BLaER1 (cell line): Measurements from ENCODE around the gene C5orf52.
"Not testable (repeated sequence)": the region's sequence is repeated elsewhere in the genome, so short reads cannot be mapped to it uniquely, and the experiment has no call there.

Experiments
- H3K27ac ChIP-seq: shearing (Covaris generic); formaldehyde crosslinking; 2 replicates; pipeline ENCODE4 v1.8.1; 2022
- H3K27me3 ChIP-seq: shearing (Covaris generic); formaldehyde crosslinking; 2 replicates; pipeline ENCODE4 v1.8.1; 2022
- H3K36me3 ChIP-seq: shearing (Covaris generic); formaldehyde crosslinking; 2 replicates; pipeline ENCODE4 v1.8.1; 2022
- H3K4me1 ChIP-seq: shearing (Covaris generic); formaldehyde crosslinking; 2 replicates; pipeline ENCODE4 v1.8.1; 2022
- H3K4me2 ChIP-seq: shearing (Covaris generic); formaldehyde crosslinking; 2 replicates; pipeline ENCODE4 v1.8.1; 2022
- H3K4me3 ChIP-seq: shearing (Covaris generic); formaldehyde crosslinking; 2 replicates; pipeline ENCODE4 v1.8.1; 2022
- H3K9ac ChIP-seq: shearing (Covaris generic); formaldehyde crosslinking; 2 replicates; pipeline ENCODE4 v1.8.1; 2022
- H3K9me3 ChIP-seq: shearing (Covaris generic); formaldehyde crosslinking; 2 replicates; pipeline ENCODE4 v1.8.1; 2022
- H4K20me1 ChIP-seq: shearing (Covaris generic); formaldehyde crosslinking; 2 replicates; pipeline ENCODE4 v1.8.1; 2022
- Cebpa-rat ChIP-seq: shearing (Covaris generic); IDR thresholded peaks from 2 replicates; pipeline ENCODE4 v1.8.1; 2022

Gene C5orf52

GRCh38 chr5:157690690-157691433, 19.5 kb downstream of the C5orf52 start:
- Histone ChIP-seq H3K4me3 (no peak overlapping the region), H3K4me2 (no peak overlapping the region), H3K27ac (no peak overlapping the region), H3K4me1 (no peaks in the 10 kb centered on the region), H3K9me3 (peaks cover 38% of the 10 kb centered on the region), H3K27me3 (no peaks in the 10 kb centered on the region), H3K36me3 (no peaks in the 10 kb centered on the region), H3K9ac (no peak overlapping the region), H4K20me1 (no peaks in the 10 kb centered on the region)
- no peak for TF ChIP-seq Cebpa-rat

GRCh38 chr5:157693816-157694215, 22.5 kb downstream of the C5orf52 start:
- H3K4me2 ChIP-seq, H3K9ac ChIP-seq, H3K4me3 ChIP-seq, H3K36me3 ChIP-seq, H3K27me3 ChIP-seq, H4K20me1 ChIP-seq, H3K27ac ChIP-seq, H3K4me1 ChIP-seq: not testable (repeated sequence)
- peaks cover 62% of the 10 kb centered on the region for H3K9me3 ChIP-seq

- H3K4me1 ChIP-seq, H3K36me3 ChIP-seq, H3K27ac ChIP-seq, H3K4me2 ChIP-seq, H3K27me3 ChIP-seq, H3K4me3 ChIP-seq, H4K20me1 ChIP-seq, H3K9ac ChIP-seq: not testable (repeated sequence)
- peaks cover 70% of the 10 kb centered on the region for H3K9me3 ChIP-seq
Measured at GRCh38 chr5:157696154-157696553, 24.8 kb downstream of the C5orf52 start.

- not testable (repeated sequence) for H3K4me3 ChIP-seq, H3K27me3 ChIP-seq, H3K9ac ChIP-seq, H3K4me2 ChIP-seq, H3K27ac ChIP-seq, H4K20me1 ChIP-seq, H3K4me1 ChIP-seq, H3K36me3 ChIP-seq
- H3K9me3 ChIP-seq: peaks cover 56% of the 10 kb centered on the region
Measured at GRCh38 chr5:157698674-157699073, 27.3 kb downstream of the C5orf52 start.

GRCh38 chr5:157703736-157704135, 32.4 kb downstream of the C5orf52 start:
- no peaks in the 10 kb centered on the region for H3K4me1 ChIP-seq
- peaks cover 24% of the 10 kb centered on the region for H3K9me3 ChIP-seq
- no peaks in the 10 kb centered on the region for H3K27me3 ChIP-seq
- no peak overlapping the region for H3K4me2 ChIP-seq
- H4K20me1 ChIP-seq: no peaks in the 10 kb centered on the region
- no peaks in the 10 kb centered on the region for H3K36me3 ChIP-seq
- no peak for TF ChIP-seq Cebpa-rat
- no peak overlapping the region for H3K9ac ChIP-seq
- H3K27ac ChIP-seq: no peak overlapping the region
- no peak overlapping the region for H3K4me3 ChIP-seq

- Histone ChIP-seq H3K4me1 (no peaks in the 10 kb centered on the region), H3K27me3 (no peaks in the 10 kb centered on the region), H3K9me3 (no peaks in the 10 kb centered on the region), H3K4me2 (no peak overlapping the region), H3K9ac (no peak overlapping the region), H3K27ac (no peak overlapping the region), H3K4me3 (no peak overlapping the region), H3K36me3 (no peaks in the 10 kb centered on the region), H4K20me1 (no peaks in the 10 kb centered on the region)
- TF ChIP-seq Cebpa-rat: no peak
Measured at GRCh38 chr5:157708866-157709265, 37.5 kb downstream of the C5orf52 start.

- no peak for TF ChIP-seq Cebpa-rat
- no peaks in the 10 kb centered on the region for H4K20me1 ChIP-seq
- H3K4me2 ChIP-seq: no peak overlapping the region
- no peak overlapping the region for H3K9ac ChIP-seq
- H3K4me3 ChIP-seq: no peak overlapping the region
- H3K27ac ChIP-seq: no peak overlapping the region
- H3K27me3 ChIP-seq: no peaks in the 10 kb centered on the region
- no peaks in the 10 kb centered on the region for H3K36me3 ChIP-seq
- H3K4me1 ChIP-seq: no peaks in the 10 kb centered on the region
- H3K9me3 ChIP-seq: no peaks in the 10 kb centered on the region
Measured at GRCh38 chr5:157709346-157709745, 38.0 kb downstream of the C5orf52 start.

GRCh38 chr5:157710431-157710830, 39.1 kb downstream of the C5orf52 start:
- no peaks in the 10 kb centered on the region for H3K27me3 ChIP-seq
- no peak overlapping the region for H3K27ac ChIP-seq
- no peaks in the 10 kb centered on the region for H3K4me1 ChIP-seq
- H3K36me3 ChIP-seq: no peaks in the 10 kb centered on the region
- no peaks in the 10 kb centered on the region for H4K20me1 ChIP-seq
- H3K4me2 ChIP-seq: no peak overlapping the region
- no peak for TF ChIP-seq Cebpa-rat
- no peak overlapping the region for H3K4me3 ChIP-seq
- H3K9me3 ChIP-seq: no peaks in the 10 kb centered on the region
- H3K9ac ChIP-seq: no peak overlapping the region

GRCh38 chr5:157710882-157711281, 39.5 kb downstream of the C5orf52 start:
- Histone ChIP-seq H3K36me3 (no peaks in the 10 kb centered on the region), H3K4me1 (no peaks in the 10 kb centered on the region), H3K9me3 (no peaks in the 10 kb centered on the region), H3K27ac (no peak overlapping the region), H4K20me1 (no peaks in the 10 kb centered on the region), H3K4me2 (no peak overlapping the region), H3K27me3 (no peaks in the 10 kb centered on the region), H3K9ac (no peak overlapping the region), H3K4me3 (no peak overlapping the region)
- TF ChIP-seq Cebpa-rat: no peak

- Histone ChIP-seq H3K9me3 (no peaks in the 10 kb centered on the region), H3K4me2 (no peak overlapping the region), H3K4me3 (no peak overlapping the region)
Measured at GRCh38 chr5:157713830-157714595, 42.7 kb downstream of the C5orf52 start.

More at GRCh38 chr5:157713830-157714595, 42.7 kb downstream of the C5orf52 start:
- no peak overlapping the region for H3K9ac ChIP-seq
- peaks cover 22% of the 10 kb centered on the region for H3K4me1 ChIP-seq
- no peaks in the 10 kb centered on the region for H3K27me3 ChIP-seq
- H3K27ac ChIP-seq: no peak overlapping the region
- TF ChIP-seq Cebpa-rat: no peak
- no peaks in the 10 kb centered on the region for H4K20me1 ChIP-seq
- H3K36me3 ChIP-seq: no peaks in the 10 kb centered on the region
